Keratinocyte (primary cell): ENCODE data around the gene RFX2.

Source experiments
- EZH2 ChIP-seq: IDR thresholded peaks from one replicate; pipeline ENCODE4 v1.6.1; 2012; ENCODE audit warnings: inconsistent platforms, mild to moderate bottlenecking, low read length, moderate library complexity
- TF ChIP-seq, protein P1 (sequence below), 3 experiments: IDR thresholded peaks in 1 of 3; conservative IDR thresholded peaks in 1 of 3; optimal IDR thresholded peaks in 1 of 3; 2 replicates in 2 of 3; 3 replicates in 1 of 3; pipeline versions ENCODE3 to v1.5.1; 2011; ENCODE audit warnings: low read length in 3 of 3, mild to moderate bottlenecking in 3 of 3, moderate library complexity in 2 of 3, control low read depth in 1 of 3, inconsistent platforms in 1 of 3; ENCODE audit not compliant: insufficient read depth in 2 of 3; ENCODE audit errors: extremely low read depth in 1 of 3

DNA sequence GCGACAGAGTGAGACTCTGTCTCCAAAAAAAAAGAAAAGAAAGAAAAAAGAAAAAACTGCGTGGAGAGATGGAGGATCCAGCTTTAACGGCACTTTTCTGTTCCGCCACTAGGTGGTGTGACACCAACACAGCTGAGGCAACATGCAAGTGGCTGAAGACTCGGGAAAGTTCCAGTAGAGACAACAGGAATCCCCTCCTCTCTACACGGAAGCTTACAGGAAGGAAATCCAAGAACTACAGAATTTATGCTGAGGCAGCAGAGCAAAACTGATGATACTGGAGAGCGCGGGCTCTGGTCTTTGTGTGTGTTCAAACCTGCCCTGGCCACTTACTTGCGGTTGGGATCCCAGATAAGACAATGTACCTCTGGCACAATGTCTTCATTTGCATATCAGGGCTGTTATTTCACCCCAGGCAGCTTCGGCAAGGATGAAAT, 142.3 kb downstream of the RFX2 start:
- TF ChIP-seq, protein P1, sequence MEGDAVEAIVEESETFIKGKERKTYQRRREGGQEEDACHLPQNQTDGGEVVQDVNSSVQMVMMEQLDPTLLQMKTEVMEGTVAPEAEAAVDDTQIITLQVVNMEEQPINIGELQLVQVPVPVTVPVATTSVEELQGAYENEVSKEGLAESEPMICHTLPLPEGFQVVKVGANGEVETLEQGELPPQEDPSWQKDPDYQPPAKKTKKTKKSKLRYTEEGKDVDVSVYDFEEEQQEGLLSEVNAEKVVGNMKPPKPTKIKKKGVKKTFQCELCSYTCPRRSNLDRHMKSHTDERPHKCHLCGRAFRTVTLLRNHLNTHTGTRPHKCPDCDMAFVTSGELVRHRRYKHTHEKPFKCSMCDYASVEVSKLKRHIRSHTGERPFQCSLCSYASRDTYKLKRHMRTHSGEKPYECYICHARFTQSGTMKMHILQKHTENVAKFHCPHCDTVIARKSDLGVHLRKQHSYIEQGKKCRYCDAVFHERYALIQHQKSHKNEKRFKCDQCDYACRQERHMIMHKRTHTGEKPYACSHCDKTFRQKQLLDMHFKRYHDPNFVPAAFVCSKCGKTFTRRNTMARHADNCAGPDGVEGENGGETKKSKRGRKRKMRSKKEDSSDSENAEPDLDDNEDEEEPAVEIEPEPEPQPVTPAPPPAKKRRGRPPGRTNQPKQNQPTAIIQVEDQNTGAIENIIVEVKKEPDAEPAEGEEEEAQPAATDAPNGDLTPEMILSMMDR (optimal IDR thresholded peaks at IDR 0.05 in 1 of 3, IDR thresholded peaks at IDR 0.05 in 1 of 3, conservative IDR thresholded peaks at IDR 0.05 in 1 of 3; ENCODE audit: extremely low read depth in 1 of 3, insufficient read depth in 2 of 3, low read length in 3 of 3), result peak; percentile 78 to 91 (median 81)
- no peak for TF ChIP-seq EZH2
